Tibial artery (tissue), 4 donors: ENCODE results near the gene DGKB.

Experiments used
- DNase-seq, 2 donors: peaks; one replicate each; pipeline ENCODE4 v3.0.0-alpha.2; 2019
- H3K27ac ChIP-seq, 2 donors: fragments of 200-600 bp; sonication (generic) in 1 of 2; 1 replicate in 1 of 2; 2 replicates in 1 of 2; pipeline ENCODE4 v1.5.1; 2018 to 2019; ENCODE audit warnings: mild to moderate bottlenecking in 1 of 2
- H3K27me3 ChIP-seq, 2 donors: fragments of 200-600 bp; sonication (generic) in 1 of 2; one replicate each; pipeline versions ENCODE4 v1.5.1 to v1.6.0; 2016 to 2019
- H3K36me3 ChIP-seq, 3 donors: fragments of 200-600 bp; sonication (generic) in 2 of 3; one replicate each; pipeline ENCODE4 v1.5.1; 2016 to 2019; ENCODE audit warnings: mild to moderate bottlenecking in 2 of 3
- H3K4me1 ChIP-seq, 4 donors: fragments of 200-600 bp; sonication (generic) in 2 of 4; 1 replicate in 3 of 4; 2 replicates in 1 of 4; pipeline ENCODE4 v1.5.1; 2016 to 2019
- H3K4me3 ChIP-seq, 2 donors: fragments of 200-600 bp; sonication (generic) in 1 of 2; 1 replicate in 1 of 2; 2 replicates in 1 of 2; pipeline ENCODE4 v1.5.1; 2018 to 2019; ENCODE audit warnings: mild to moderate bottlenecking in 2 of 2
- H3K9me3 ChIP-seq, 3 donors: fragments of 200-600 bp; sonication (generic) in 1 of 3; one replicate each; pipeline ENCODE4 v1.5.1; 2016 to 2019
- intact Hi-C: fragments of 100-400 bp; cut with DNase I; formaldehyde crosslinking; loops from one replicate; pipeline ENCODE4 v1.15.0; 2023; ENCODE audit warnings: low total_unique reads
- TF ChIP-seq, protein P1 (sequence below), 2 experiments: fragments of 200-600 bp in 1 of 2; fragments of 450-650 bp in 1 of 2; IDR thresholded peaks; one replicate each; pipeline ENCODE4 v1.5.1; 2017 to 2019; ENCODE audit warnings: antibody characterized with exemption in 2 of 2, mild to moderate bottlenecking in 1 of 2, moderate library complexity in 1 of 2

The DGKB gene

DNA sequence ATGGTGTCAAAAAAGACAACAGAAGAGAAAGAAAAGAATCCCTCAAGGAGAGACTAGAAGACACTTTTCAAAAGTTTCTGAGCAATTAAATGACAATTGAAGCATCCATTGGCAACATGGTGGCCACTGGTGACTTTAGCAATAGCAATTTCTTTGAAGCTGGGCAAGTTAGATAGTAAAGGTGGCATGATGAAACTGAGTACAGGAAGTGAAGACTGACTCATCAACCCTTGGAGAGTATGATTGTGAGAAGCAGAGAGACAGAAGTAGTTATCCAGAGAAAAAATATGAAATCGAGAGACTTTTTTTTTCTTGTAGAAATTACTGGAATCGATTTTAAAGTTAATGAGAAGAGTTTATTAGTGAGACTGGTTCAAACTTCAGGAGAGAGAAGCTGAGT lies 52.5 kb downstream of the DGKB start:
- Histone ChIP-seq H3K4me3 (no peak overlapping the region), H3K4me1 (no peaks in the 10 kb centered on the region), H3K27ac (no peak overlapping the region), H3K36me3 (no peaks in the 10 kb centered on the region), H3K27me3 (no peaks in the 10 kb centered on the region), H3K9me3 (no peaks in the 10 kb centered on the region)
- no peak for DNase-seq
- TF ChIP-seq, protein P1, sequence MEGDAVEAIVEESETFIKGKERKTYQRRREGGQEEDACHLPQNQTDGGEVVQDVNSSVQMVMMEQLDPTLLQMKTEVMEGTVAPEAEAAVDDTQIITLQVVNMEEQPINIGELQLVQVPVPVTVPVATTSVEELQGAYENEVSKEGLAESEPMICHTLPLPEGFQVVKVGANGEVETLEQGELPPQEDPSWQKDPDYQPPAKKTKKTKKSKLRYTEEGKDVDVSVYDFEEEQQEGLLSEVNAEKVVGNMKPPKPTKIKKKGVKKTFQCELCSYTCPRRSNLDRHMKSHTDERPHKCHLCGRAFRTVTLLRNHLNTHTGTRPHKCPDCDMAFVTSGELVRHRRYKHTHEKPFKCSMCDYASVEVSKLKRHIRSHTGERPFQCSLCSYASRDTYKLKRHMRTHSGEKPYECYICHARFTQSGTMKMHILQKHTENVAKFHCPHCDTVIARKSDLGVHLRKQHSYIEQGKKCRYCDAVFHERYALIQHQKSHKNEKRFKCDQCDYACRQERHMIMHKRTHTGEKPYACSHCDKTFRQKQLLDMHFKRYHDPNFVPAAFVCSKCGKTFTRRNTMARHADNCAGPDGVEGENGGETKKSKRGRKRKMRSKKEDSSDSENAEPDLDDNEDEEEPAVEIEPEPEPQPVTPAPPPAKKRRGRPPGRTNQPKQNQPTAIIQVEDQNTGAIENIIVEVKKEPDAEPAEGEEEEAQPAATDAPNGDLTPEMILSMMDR (IDR thresholded peaks at IDR 0.05) = no peak
- intact Hi-C loops = no loop called here

GRCh38 chr7:14846405-14846804 lies 56.1 kb downstream of the DGKB start:
- no peak overlapping the region for H3K27ac ChIP-seq
- no peak for DNase-seq
- H3K27me3 ChIP-seq = no peaks in the 10 kb centered on the region
- no peaks in the 10 kb centered on the region for H3K4me1 ChIP-seq
- intact Hi-C loops = no loop called here
- no peak overlapping the region for H3K4me3 ChIP-seq
- no peaks in the 10 kb centered on the region for H3K9me3 ChIP-seq
- no peaks in the 10 kb centered on the region for H3K36me3 ChIP-seq
- TF ChIP-seq, protein P1 (IDR thresholded peaks at IDR 0.05) = no peak

- intact Hi-C loops = no loop called here
- no peaks in the 10 kb centered on the region for H3K4me1 ChIP-seq
These were observed 58.8 kb downstream of the DGKB start for GRCh38 chr7:14843755-14844154.

DNA sequence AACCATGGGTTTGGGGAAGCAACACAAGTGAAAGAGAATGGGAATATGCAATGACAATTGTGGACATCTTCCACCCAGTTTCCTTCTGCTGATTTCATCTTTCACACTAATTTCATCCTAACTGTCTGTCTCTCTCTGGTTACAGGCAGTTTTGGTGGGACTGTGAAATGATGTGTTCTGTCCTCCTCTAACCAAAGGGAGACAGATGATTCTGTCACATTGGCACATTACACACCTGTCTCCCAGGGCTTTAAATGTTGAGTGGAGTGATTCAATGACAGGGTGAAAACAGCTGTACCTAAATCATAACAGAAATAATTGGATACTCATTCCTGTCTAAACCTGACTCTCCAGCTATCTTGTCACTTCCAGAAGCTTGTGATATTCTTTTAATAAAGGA lies 60.0 kb downstream of the DGKB start:
- no peak overlapping the region for H3K27ac ChIP-seq
- H3K27me3 ChIP-seq = no peaks in the 10 kb centered on the region
- H3K9me3 ChIP-seq = no peaks in the 10 kb centered on the region
- intact Hi-C loops = no loop called here
- no peak overlapping the region for H3K4me3 ChIP-seq
- DNase-seq = no peak
- H3K4me1 ChIP-seq = no peaks in the 10 kb centered on the region
- TF ChIP-seq, protein P1 (IDR thresholded peaks at IDR 0.05) = no peak
- no peaks in the 10 kb centered on the region for H3K36me3 ChIP-seq

More at GRCh38 chr7:14843755-14844154, 58.8 kb downstream of the DGKB start:
- H3K9me3 ChIP-seq = no peaks in the 10 kb centered on the region
- TF ChIP-seq, protein P1 (IDR thresholded peaks at IDR 0.05) = no peak
- no peaks in the 10 kb centered on the region for H3K27me3 ChIP-seq
- no peak for DNase-seq
- H3K36me3 ChIP-seq = no peaks in the 10 kb centered on the region
- no peak overlapping the region for H3K27ac ChIP-seq
- no peak overlapping the region for H3K4me3 ChIP-seq

GRCh38 chr7:14841869-14842268 lies 60.7 kb downstream of the DGKB start:
- H3K27me3 ChIP-seq = no peaks in the 10 kb centered on the region
- H3K4me3 ChIP-seq = no peak overlapping the region
- no peak for DNase-seq
- no peaks in the 10 kb centered on the region for H3K36me3 ChIP-seq
- H3K9me3 ChIP-seq = no peaks in the 10 kb centered on the region
- no peak overlapping the region for H3K27ac ChIP-seq
- H3K4me1 ChIP-seq = no peaks in the 10 kb centered on the region
- TF ChIP-seq, protein P1 (IDR thresholded peaks at IDR 0.05) = no peak
- intact Hi-C loops = no loop called here

DNA sequence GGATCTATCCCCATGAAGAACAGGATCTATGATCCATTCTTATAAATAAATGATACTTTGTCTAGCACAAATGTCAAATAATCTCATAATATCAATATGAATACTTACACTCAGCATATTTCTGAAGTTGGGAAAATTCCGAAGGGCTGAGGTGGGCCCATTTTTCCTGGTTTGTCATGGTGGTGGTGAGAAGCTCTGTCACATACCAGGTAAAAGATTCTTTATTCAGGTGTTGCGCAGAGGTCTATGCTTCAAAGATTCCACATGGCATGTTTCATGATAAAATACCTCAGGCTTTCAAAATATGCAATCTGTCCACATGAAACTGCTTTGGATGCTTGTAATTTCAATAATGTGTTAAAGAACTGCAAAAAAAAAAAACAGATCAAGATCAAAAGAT lies 61.5 kb downstream of the DGKB start:
- Histone ChIP-seq H3K4me1 (peaks cover 0 to 4% (median 0%) of the 10 kb centered on the region in 4 donors), H3K27me3 (no peaks in the 10 kb centered on the region), H3K27ac (no peak overlapping the region), H3K9me3 (no peaks in the 10 kb centered on the region), H3K36me3 (no peaks in the 10 kb centered on the region), H3K4me3 (no peak overlapping the region)
- TF ChIP-seq, protein P1 (IDR thresholded peaks at IDR 0.05) = no peak
- intact Hi-C loops = no loop called here
- DNase-seq = no peak
